ENCODE results near the gene OR2F1.

OR2F1 gene

GRCh38 chr7:143913945-143914615 lies 40.6 kb upstream of the OR2F1 start:
- TF ChIP-seq CTCF (IDR thresholded peaks at IDR 0.05) (no peak), ZFX (IDR thresholded peaks at IDR 0.05; ENCODE audit: borderline replicate concordance) (no peak)
- no peak overlapping the region for H3K27ac ChIP-seq

GRCh38 chr7:143914938-143915652 lies 39.5 kb upstream of the OR2F1 start:
- no peak overlapping the region for H3K27ac ChIP-seq
- TF ChIP-seq CTCF (IDR thresholded peaks at IDR 0.05) (peak; percentile 30; the same call in 1 of the 2 replicates), ZFX (IDR thresholded peaks at IDR 0.05; ENCODE audit: borderline replicate concordance) (no peak)

- no peak overlapping the region for H3K27ac ChIP-seq
- TF ChIP-seq CTCF (IDR thresholded peaks at IDR 0.05) (no peak), ZFX (IDR thresholded peaks at IDR 0.05; ENCODE audit: borderline replicate concordance) (no peak)
These were observed 29.8 kb upstream of the OR2F1 start for GRCh38 chr7:143924851-143925250.

GRCh38 chr7:143929224-143929920 lies 25.3 kb upstream of the OR2F1 start:
- no peak overlapping the region for H3K27ac ChIP-seq
- TF ChIP-seq ZFX (IDR thresholded peaks at IDR 0.05; ENCODE audit: borderline replicate concordance) (no peak), CTCF (IDR thresholded peaks at IDR 0.05) (no peak)

- H3K27ac ChIP-seq: no peak overlapping the region
- TF ChIP-seq ZFX (IDR thresholded peaks at IDR 0.05; ENCODE audit: borderline replicate concordance) (no peak), CTCF (IDR thresholded peaks at IDR 0.05) (no peak)
These were observed 22.9 kb upstream of the OR2F1 start for GRCh38 chr7:143931739-143932138.

GRCh38 chr7:143934526-143935325 lies 19.9 kb upstream of the OR2F1 start, which contains the start of gene OR2F2:
OR2F2 (plus strand) TSS chr7:143935233; CDS start chr7:143935233, 0 bp downstream.
- H3K27ac ChIP-seq: no peak within 1 kb of the TSS
- no peak for TF ChIP-seq ZFX (IDR thresholded peaks at IDR 0.05; ENCODE audit: borderline replicate concordance)
- no peak for TF ChIP-seq CTCF (IDR thresholded peaks at IDR 0.05)
